H1 (cell line): ENCODE data around the gene CBY1.

ENCODE experiments used
- CEBPB ChIP-seq: IDR thresholded peaks from 2 replicates; pipeline ENCODE4 v1.6.1; 2012; ENCODE audit warnings: low read depth, low read length
- CTCF ChIP-seq, 3 experiments: IDR thresholded peaks; 1 replicate in 2 of 3; 2 replicates in 1 of 3; pipeline versions ENCODE4 v1.5.1 to v1.6.1; 2011; ENCODE audit warnings: low read length in 3 of 3, mild to moderate bottlenecking in 3 of 3, inconsistent platforms in 2 of 3, low read depth in 1 of 3, moderate library complexity in 1 of 3; ENCODE audit not compliant: insufficient read depth in 1 of 3; ENCODE audit errors: control extremely low read depth in 1 of 3
- HDAC6 ChIP-seq: IDR thresholded peaks from one replicate; pipeline ENCODE4 v1.7.1; 2012; ENCODE audit warnings: low read depth, mild to moderate bottlenecking, inconsistent platforms, low read length, moderate library complexity
- POLR2A ChIP-seq, 2 experiments: IDR thresholded peaks; 1 replicate in 1 of 2; 2 replicates in 1 of 2; pipeline ENCODE4 v1.6.1; 2011; ENCODE audit warnings: low read depth in 2 of 2, low read length in 2 of 2, mild to moderate bottlenecking in 2 of 2; ENCODE audit errors: control extremely low read depth in 1 of 2
- POLR2AphosphoS5 ChIP-seq: IDR thresholded peaks from 2 replicates; pipeline ENCODE4 v1.6.1; 2011; ENCODE audit warnings: low read depth, low read length
- RAD21 ChIP-seq, 2 experiments: IDR thresholded peaks in 1 of 2; conservative IDR thresholded peaks in 1 of 2; 2 replicates each; pipeline ENCODE4 v1.6.1; 2011; ENCODE audit warnings: low read depth in 2 of 2, low read length in 2 of 2, improper control_type of control experiment in 1 of 2, inconsistent platforms in 1 of 2, mild to moderate bottlenecking in 1 of 2, moderate library complexity in 1 of 2
- RXRA ChIP-seq: IDR thresholded peaks from 2 replicates; pipeline ENCODE4 v1.6.1; 2011; ENCODE audit warnings: low read depth, mild to moderate bottlenecking, low read length, moderate library complexity; ENCODE audit not compliant: insufficient read depth
- SIX5 ChIP-seq: IDR thresholded peaks from 2 replicates; pipeline ENCODE4 v1.6.1; 2011; ENCODE audit warnings: mild to moderate bottlenecking, low read depth, low read length
- TF ChIP-seq, protein P1 (sequence below): IDR thresholded peaks from 2 replicates; pipeline ENCODE4 v1.6.1; 2012; ENCODE audit warnings: inconsistent platforms

DNA sequence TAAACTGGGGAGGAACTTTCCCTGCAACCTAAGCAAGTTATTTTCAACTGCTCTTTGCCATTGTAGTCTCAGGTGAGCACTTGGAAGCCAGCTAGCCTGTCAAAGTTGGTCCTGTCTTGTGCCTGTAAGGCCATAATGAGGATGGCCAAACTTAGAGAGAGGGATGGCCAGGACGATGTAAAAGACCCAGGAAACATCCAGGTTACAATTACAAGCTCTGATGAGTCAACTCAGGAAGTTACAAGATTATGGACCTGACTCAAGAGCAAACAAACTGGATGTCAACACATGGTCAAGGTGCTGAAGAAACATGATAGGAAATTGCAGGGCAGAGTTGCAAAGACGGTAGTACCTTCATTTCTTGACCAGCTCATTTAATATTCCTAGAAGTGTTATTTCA is 50.9 kb downstream of the CBY1 start:
- TF ChIP-seq CTCF (IDR thresholded peaks at IDR 0.05; ENCODE audit: control extremely low read depth in 1 of 3, insufficient read depth in 1 of 3, low read depth in 1 of 3, low read length in 3 of 3) (no peak), POLR2AphosphoS5 (no peak), POLR2A (IDR thresholded peaks at IDR 0.05; ENCODE audit: control extremely low read depth in 1 of 2, low read depth in 2 of 2, low read length in 2 of 2) (no peak), CEBPB (no peak), SIX5 (no peak), RAD21 (IDR thresholded peaks at IDR 0.05 in 1 of 2, conservative IDR thresholded peaks at IDR 0.05 in 1 of 2; ENCODE audit: low read depth in 2 of 2, low read length in 2 of 2) (no peak), RXRA (no peak), HDAC6 (no peak)
- TF ChIP-seq, protein P1, sequence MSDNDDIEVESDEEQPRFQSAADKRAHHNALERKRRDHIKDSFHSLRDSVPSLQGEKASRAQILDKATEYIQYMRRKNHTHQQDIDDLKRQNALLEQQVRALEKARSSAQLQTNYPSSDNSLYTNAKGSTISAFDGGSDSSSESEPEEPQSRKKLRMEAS = no peak
